Caco-2 (cell line): Measurements from ENCODE around the gene PDE1C. TPM values are rescaled to one million over a fixed set of nuclear protein-coding genes. Genes with fewer than 3 reads are reported as not detected.

Experiments
- BruUV-seq: library from RNA; stranded (reverse); fragments of 400-500 nt; replicated peaks from 2 replicates; lab custom pipeline; 2021; lab: Mats Ljungman, UMichigan
- CTCF ChIA-PET: fragments of 300-600 bp; sonication (Branson Sonifier 250); formaldehyde crosslinking; loops from one replicate; lab custom pipeline; 2022; ENCODE audit warnings: antibody characterized with exemption; lab: Charles Lee
- POLR2A ChIA-PET: fragments of 300-600 bp; sonication (Branson Sonifier 250); formaldehyde crosslinking; loops from one replicate; lab custom pipeline; 2022; ENCODE audit warnings: antibody characterized with exemption; lab: Charles Lee
- DNase-seq, 2 experiments: peaks; one replicate each; pipeline versions ENCODE4 v3.0.0 to v3.0.0-alpha.2; 2020 to 2022
- H3K27me3 ChIP-seq: replicated peaks from 2 replicates; pipeline ENCODE4 v1.6.0; 2011; ENCODE audit warnings: low read length; ENCODE audit not compliant: control insufficient read depth, insufficient read depth
- H3K36me3 ChIP-seq: 2 replicates; pipeline ENCODE4 v1.5.1; 2011; ENCODE audit warnings: low read length; ENCODE audit not compliant: control insufficient read depth, insufficient read depth
- H3K4me1 ChIP-seq: fragments of 250-450 bp; sonication (Bioruptor Pico); 2 replicates; pipeline ENCODE4 v1.5.1; 2020; ENCODE audit warnings: mild to moderate bottlenecking
- H3K4me3 ChIP-seq: 2 replicates; pipeline ENCODE4 v1.5.1; 2011; ENCODE audit warnings: low read depth, mild to moderate bottlenecking, control low read depth, low read length
- H3K9me3 ChIP-seq: fragments of 250-450 bp; sonication (Bioruptor Pico); 2 replicates; pipeline ENCODE4 v1.5.1; 2020; ENCODE audit warnings: mild to moderate bottlenecking, moderate library complexity
- H3K27ac Mint-ChIP-seq: one replicate; pipeline ENCODE4 v1.8.0; 2022; ENCODE audit warnings: mixed read lengths; ENCODE audit not compliant: unreplicated experiment
- H3K27me3 Mint-ChIP-seq: one replicate; pipeline ENCODE4 v1.8.0; 2022; ENCODE audit warnings: mixed read lengths; ENCODE audit not compliant: insufficient read depth, unreplicated experiment
- H3K36me3 Mint-ChIP-seq: one replicate; pipeline ENCODE4 v1.8.0; 2022; ENCODE audit warnings: mild to moderate bottlenecking, mixed read lengths; ENCODE audit not compliant: insufficient read depth, unreplicated experiment
- H3K4me1 Mint-ChIP-seq: one replicate; pipeline ENCODE4 v1.8.0; 2022; ENCODE audit warnings: low read depth, mixed read lengths; ENCODE audit not compliant: unreplicated experiment
- H3K4me3 Mint-ChIP-seq: one replicate; pipeline ENCODE4 v1.8.0; 2022; ENCODE audit warnings: mild to moderate bottlenecking, moderate library complexity, mixed read lengths; ENCODE audit not compliant: unreplicated experiment
- H3K9me3 Mint-ChIP-seq: one replicate; pipeline ENCODE4 v1.8.0; 2022; ENCODE audit warnings: mixed read lengths; ENCODE audit not compliant: unreplicated experiment
- intact Hi-C: fragments of 100-400 bp; cut with micrococcal nuclease; formaldehyde crosslinking; loops from one replicate; pipeline ENCODE4 v1.10.0; 2022; ENCODE audit not compliant: unreplicated experiment
- total RNA-seq: library from RNA; stranded (reverse); gene quantifications from 2 replicates; pipeline ENCODE4 v1.2.3, GENCODE V29; 2022
- TF ChIP-seq, protein P1 (sequence below), 2 experiments: fragments of 200-600 bp in 1 of 2; IDR thresholded peaks; 1 replicate in 1 of 2; 2 replicates in 1 of 2; pipeline versions ENCODE4 v1.5.1 to v1.8.0; 2011 to 2022; ENCODE audit warnings: antibody characterized with exemption in 1 of 2, control low read depth in 1 of 2, inconsistent platforms in 1 of 2, low read depth in 1 of 2, low read length in 1 of 2, mild to moderate bottlenecking in 1 of 2, moderate library complexity in 1 of 2; ENCODE audit not compliant: insufficient read depth in 1 of 2, severe bottlenecking in 1 of 2, unreplicated experiment in 1 of 2

The PDE1C gene
- total RNA-seq, 1 experiment from 2014 or later = not detected

DNA sequence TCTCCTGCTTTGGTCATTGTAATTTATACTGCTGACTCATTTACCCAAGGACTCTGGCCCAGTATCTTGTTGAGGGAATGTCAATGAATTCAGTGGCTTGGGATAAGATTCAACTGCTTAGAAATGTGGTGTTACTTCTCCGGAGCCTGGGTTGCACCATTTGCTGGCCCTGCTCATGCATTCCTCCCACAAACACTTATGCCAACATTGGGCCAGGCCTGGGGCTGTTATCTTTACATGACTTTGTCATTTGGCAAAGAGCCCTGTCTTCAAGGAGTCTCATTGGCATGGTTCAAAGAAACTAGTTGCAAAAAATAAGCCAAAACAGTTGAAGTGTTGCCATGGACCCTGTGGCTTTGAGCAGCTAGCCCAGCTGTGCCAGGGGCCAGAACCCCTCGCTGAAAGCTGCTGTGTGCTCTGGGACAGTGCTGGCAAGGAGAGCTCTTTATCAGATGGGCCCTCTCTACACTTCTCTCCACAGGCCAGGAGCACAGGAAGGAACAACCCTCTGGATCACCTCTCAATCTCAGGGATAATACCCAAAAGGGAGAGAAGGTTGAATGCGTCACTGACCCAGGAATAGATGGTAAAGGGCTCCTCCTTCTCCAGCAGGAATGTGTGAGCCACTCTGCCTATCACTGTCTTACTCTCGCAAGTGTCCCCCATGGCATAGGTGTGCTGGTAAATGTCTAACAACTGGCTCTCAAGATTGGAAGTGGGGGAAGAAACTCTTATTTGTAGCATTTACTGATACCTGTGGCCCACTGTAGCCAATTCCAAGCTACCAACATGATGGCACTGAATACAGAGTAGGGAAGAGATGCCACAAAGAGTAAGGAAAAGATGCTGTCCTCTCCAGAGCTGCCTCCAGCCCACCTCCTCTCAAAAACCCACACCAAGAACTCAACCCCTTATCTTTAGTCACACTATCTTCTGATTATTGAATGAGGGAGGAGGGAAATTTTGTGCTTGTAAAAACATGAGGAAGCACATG is 23.5 kb upstream of the PDE1C start:
- Mint-ChIP-seq H3K9me3 (no peaks in the 10 kb centered on the region), H3K27ac (no peak overlapping the region), H3K4me1 (no peaks in the 10 kb centered on the region), H3K27me3 (peaks cover 7% of the 10 kb centered on the region), H3K4me3 (no peak overlapping the region), H3K36me3 (no peaks in the 10 kb centered on the region)
- ChIA-PET POLR2A (no interaction called here), CTCF (interaction anchor here (0.6 kb wide), 1 partner anchor 35 kb away, joined by 3 read pairs; no protein-coding TSS in a partner anchor)
- H3K27me3 ChIP-seq = no peaks in the 10 kb centered on the region
- H3K9me3 ChIP-seq = no peaks in the 10 kb centered on the region
- no TSS peak for BruUV-seq
- no peaks in the 10 kb centered on the region for H3K36me3 ChIP-seq
- TF ChIP-seq, protein P1, sequence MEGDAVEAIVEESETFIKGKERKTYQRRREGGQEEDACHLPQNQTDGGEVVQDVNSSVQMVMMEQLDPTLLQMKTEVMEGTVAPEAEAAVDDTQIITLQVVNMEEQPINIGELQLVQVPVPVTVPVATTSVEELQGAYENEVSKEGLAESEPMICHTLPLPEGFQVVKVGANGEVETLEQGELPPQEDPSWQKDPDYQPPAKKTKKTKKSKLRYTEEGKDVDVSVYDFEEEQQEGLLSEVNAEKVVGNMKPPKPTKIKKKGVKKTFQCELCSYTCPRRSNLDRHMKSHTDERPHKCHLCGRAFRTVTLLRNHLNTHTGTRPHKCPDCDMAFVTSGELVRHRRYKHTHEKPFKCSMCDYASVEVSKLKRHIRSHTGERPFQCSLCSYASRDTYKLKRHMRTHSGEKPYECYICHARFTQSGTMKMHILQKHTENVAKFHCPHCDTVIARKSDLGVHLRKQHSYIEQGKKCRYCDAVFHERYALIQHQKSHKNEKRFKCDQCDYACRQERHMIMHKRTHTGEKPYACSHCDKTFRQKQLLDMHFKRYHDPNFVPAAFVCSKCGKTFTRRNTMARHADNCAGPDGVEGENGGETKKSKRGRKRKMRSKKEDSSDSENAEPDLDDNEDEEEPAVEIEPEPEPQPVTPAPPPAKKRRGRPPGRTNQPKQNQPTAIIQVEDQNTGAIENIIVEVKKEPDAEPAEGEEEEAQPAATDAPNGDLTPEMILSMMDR (IDR thresholded peaks at IDR 0.05; ENCODE audit: insufficient read depth in 1 of 2, low read depth in 1 of 2, low read length in 1 of 2, severe bottlenecking in 1 of 2, unreplicated experiment in 1 of 2) = no peak
- H3K4me1 ChIP-seq = no peaks in the 10 kb centered on the region
- no peak for DNase-seq
- H3K4me3 ChIP-seq = no peak overlapping the region
- intact Hi-C loops = no loop called here

DNA sequence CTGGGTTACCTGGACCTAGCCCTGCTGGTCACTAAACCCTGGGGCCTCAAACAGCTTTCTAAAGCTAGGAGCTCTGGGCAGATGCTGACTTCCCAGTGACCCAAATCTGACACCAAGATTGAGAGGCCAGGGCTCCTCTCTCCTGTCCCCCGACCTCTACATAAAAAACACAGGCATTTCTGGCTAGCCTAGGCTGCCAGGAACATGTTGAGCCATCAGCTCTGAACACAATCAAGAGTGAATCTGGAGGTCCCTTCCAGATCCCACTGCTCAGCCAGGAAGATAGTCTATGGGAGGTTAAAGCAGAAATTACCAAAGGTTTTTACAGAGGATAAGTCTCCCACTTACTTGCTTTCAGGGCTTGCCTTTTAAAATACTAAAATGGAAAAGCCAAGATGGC is 22.1 kb upstream of the PDE1C start:
- H3K36me3 ChIP-seq = no peaks in the 10 kb centered on the region
- H3K27me3 ChIP-seq = no peaks in the 10 kb centered on the region
- Mint-ChIP-seq H3K27ac (no peak overlapping the region), H3K4me1 (no peaks in the 10 kb centered on the region), H3K36me3 (no peaks in the 10 kb centered on the region), H3K9me3 (no peaks in the 10 kb centered on the region), H3K4me3 (no peak overlapping the region), H3K27me3 (peaks cover 7% of the 10 kb centered on the region)
- no peak overlapping the region for H3K4me3 ChIP-seq
- intact Hi-C loops = no loop called here
- no TSS peak for BruUV-seq
- ChIA-PET CTCF (no interaction called here), POLR2A (no interaction called here)
- H3K4me1 ChIP-seq = no peaks in the 10 kb centered on the region
- TF ChIP-seq, protein P1 (IDR thresholded peaks at IDR 0.05; ENCODE audit: insufficient read depth in 1 of 2, low read depth in 1 of 2, low read length in 1 of 2, severe bottlenecking in 1 of 2, unreplicated experiment in 1 of 2) = no peak
- no peak for DNase-seq
- no peaks in the 10 kb centered on the region for H3K9me3 ChIP-seq

DNA sequence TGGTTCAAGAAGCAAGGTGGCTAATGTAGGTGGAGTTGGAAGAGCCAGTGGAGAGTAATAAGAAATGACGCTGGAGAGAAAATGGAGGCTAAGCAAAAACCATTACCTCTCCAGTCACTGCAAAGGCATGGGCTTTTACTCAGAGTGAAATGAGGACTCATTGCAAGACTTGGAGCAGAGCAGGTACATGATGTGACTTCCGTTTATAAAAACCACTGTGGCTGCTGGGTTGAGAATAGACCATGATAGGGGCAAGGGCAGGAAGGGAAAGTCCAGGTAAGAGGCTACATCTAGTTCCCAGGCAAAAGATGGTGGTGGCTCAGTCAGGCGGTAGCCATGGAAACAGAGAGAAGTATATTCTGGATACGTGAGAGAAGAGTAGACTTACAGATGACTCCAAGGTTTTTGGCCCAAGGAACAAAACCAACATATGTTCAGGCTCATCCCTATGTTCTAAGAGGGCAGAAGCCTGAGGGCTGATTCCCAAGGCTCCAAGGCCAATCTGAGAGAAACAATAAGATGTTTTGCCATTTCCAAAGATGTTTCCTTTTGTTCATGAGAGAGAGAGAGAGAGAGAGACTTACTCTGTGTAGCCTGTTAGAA is 21.5 kb upstream of the PDE1C start:
- H3K9me3 Mint-ChIP-seq = no peaks in the 10 kb centered on the region

More for the DNA sequence above, 21.5 kb upstream of the PDE1C start:
- no peak for DNase-seq
- no peak overlapping the region for H3K4me3 Mint-ChIP-seq
- Histone ChIP-seq H3K4me3 (no peak overlapping the region), H3K36me3 (no peaks in the 10 kb centered on the region), H3K9me3 (no peaks in the 10 kb centered on the region), H3K4me1 (no peaks in the 10 kb centered on the region), H3K27me3 (no peaks in the 10 kb centered on the region)
- CTCF ChIA-PET = no interaction called here
- no peak overlapping the region for H3K27ac Mint-ChIP-seq
- no peaks in the 10 kb centered on the region for H3K36me3 Mint-ChIP-seq
- peaks cover 6% of the 10 kb centered on the region for H3K27me3 Mint-ChIP-seq
- TF ChIP-seq, protein P1 (IDR thresholded peaks at IDR 0.05; ENCODE audit: insufficient read depth in 1 of 2, low read depth in 1 of 2, low read length in 1 of 2, severe bottlenecking in 1 of 2, unreplicated experiment in 1 of 2) = no peak
- no TSS peak for BruUV-seq
- intact Hi-C loops = no loop called here
- POLR2A ChIA-PET = no interaction called here
- no peaks in the 10 kb centered on the region for H3K4me1 Mint-ChIP-seq
